OCI-LY3 (cell line): Measurements from ENCODE around the gene ESPN.

ENCODE experiments used
- H2AFZ ChIP-seq: fragments of 200-600, 300-600 bp; shearing (Covaris generic); 2 replicates; pipeline ENCODE4 v1.6.0; 2014; ENCODE audit warnings: antibody characterized with exemption, low read depth, low read length
- H3K27ac ChIP-seq: fragments of 200-600, 300-600 bp; sonication (generic); 2 replicates; pipeline ENCODE4 v1.5.1; 2014; ENCODE audit warnings: mild to moderate bottlenecking, low read length, moderate library complexity, mixed read lengths
- H3K27me3 ChIP-seq: fragments of 200-600, 300-600 bp; sonication (generic); 2 replicates; pipeline ENCODE4 v1.6.1; 2014; ENCODE audit warnings: low read depth, low read length, mixed read lengths
- H3K36me3 ChIP-seq: fragments of 200-600, 300-600 bp; sonication (generic); replicated peaks from 2 replicates; pipeline ENCODE3; 2014; ENCODE audit warnings: low read depth, low read length, mixed read lengths
- H3K4me1 ChIP-seq: fragments of 300-600, 200-600 bp; sonication (generic); 2 replicates; pipeline ENCODE4 v1.6.1; 2014; ENCODE audit warnings: low read length, mixed read lengths
- H3K4me2 ChIP-seq: fragments of 200-600, 300-600 bp; sonication (generic); 2 replicates; pipeline ENCODE4 v1.6.1; 2014; ENCODE audit warnings: low read length, mixed read lengths
- H3K4me3 ChIP-seq: fragments of 300-600, 200-600 bp; sonication (generic); 2 replicates; pipeline ENCODE4 v1.5.1; 2014; ENCODE audit warnings: antibody characterized with exemption, mild to moderate bottlenecking, low read length, moderate library complexity
- H3K79me2 ChIP-seq: fragments of 300-600, 200-600 bp; shearing (Covaris generic); 2 replicates; pipeline ENCODE4 v1.6.1; 2014; ENCODE audit warnings: mild to moderate bottlenecking, low read length, mixed read lengths
- H3K9ac ChIP-seq: fragments of 300-600, 200-600 bp; shearing (Covaris generic); 2 replicates; pipeline ENCODE4 v1.6.0; 2014; ENCODE audit warnings: mild to moderate bottlenecking, low read length, moderate library complexity
- H3K9me3 ChIP-seq: fragments of 200-600, 300-600 bp; shearing (Covaris generic); 2 replicates; pipeline ENCODE4 v1.6.1; 2014; ENCODE audit warnings: low read length, mixed read lengths; ENCODE audit not compliant: insufficient read depth
- H4K20me1 ChIP-seq: fragments of 200-600, 300-600 bp; sonication (generic); 2 replicates; pipeline ENCODE4 v1.6.1; 2016; ENCODE audit warnings: low read length, mixed read lengths; ENCODE audit not compliant: insufficient read depth
- CTCF ChIP-seq: fragments of 200-600, 300-600 bp; sonication (generic); IDR thresholded peaks from 2 replicates; pipeline ENCODE4 v1.5.1; 2014; ENCODE audit warnings: antibody characterized with exemption, low read length, low read depth
- EZH2phosphoT487 ChIP-seq: fragments of 200-600 bp; shearing (Covaris generic); IDR thresholded peaks from 2 replicates; pipeline ENCODE4 v1.6.1; 2018; ENCODE audit warnings: antibody characterized with exemption, mixed run types, low read depth

Gene ESPN

GRCh38 chr1:6499296-6499695 is 74.7 kb downstream of the ESPN start:
- no peak overlapping the region for H3K27ac ChIP-seq
- no peak overlapping the region for H3K4me3 ChIP-seq
- peaks cover 15% of the 10 kb centered on the region for H3K27me3 ChIP-seq
- H3K9ac ChIP-seq, result no peak overlapping the region
- no peaks in the 10 kb centered on the region for H3K79me2 ChIP-seq
- H3K9me3 ChIP-seq, result no peaks in the 10 kb centered on the region
- no peaks in the 10 kb centered on the region for H4K20me1 ChIP-seq
- no peak overlapping the region for H3K4me2 ChIP-seq
- TF ChIP-seq CTCF (no peak), EZH2phosphoT487 (no peak)
- no peak overlapping the region for H2AFZ ChIP-seq
- peaks cover 3% of the 10 kb centered on the region; the same call in 1 of the 2 replicates for H3K4me1 ChIP-seq
- H3K36me3 ChIP-seq, result no peaks in the 10 kb centered on the region

- Histone ChIP-seq H3K9ac (no peak overlapping the region), H3K79me2 (no peaks in the 10 kb centered on the region), H3K4me2 (no peak overlapping the region), H3K4me3 (no peak overlapping the region), H3K27me3 (peaks cover 15% of the 10 kb centered on the region), H3K36me3 (no peaks in the 10 kb centered on the region), H2AFZ (no peak overlapping the region), H4K20me1 (no peaks in the 10 kb centered on the region), H3K9me3 (no peaks in the 10 kb centered on the region), H3K27ac (no peak overlapping the region), H3K4me1 (peaks cover 3% of the 10 kb centered on the region; the same call in 1 of the 2 replicates)
- TF ChIP-seq EZH2phosphoT487 (no peak), CTCF (no peak)
Observed at GRCh38 chr1:6500544-6501278, 76.1 kb downstream of the ESPN start.

- H3K79me2 ChIP-seq, result no peaks in the 10 kb centered on the region
- peaks cover 3% of the 10 kb centered on the region; the same call in 1 of the 2 replicates for H3K4me1 ChIP-seq
- TF ChIP-seq EZH2phosphoT487 (no peak), CTCF (no peak)
- no peaks in the 10 kb centered on the region for H4K20me1 ChIP-seq
- no peak overlapping the region for H3K4me2 ChIP-seq
- peaks cover 10% of the 10 kb centered on the region for H3K27me3 ChIP-seq
- no peak overlapping the region for H2AFZ ChIP-seq
- H3K36me3 ChIP-seq, result no peaks in the 10 kb centered on the region
- no peak overlapping the region for H3K4me3 ChIP-seq
- H3K9ac ChIP-seq, result no peak overlapping the region
- no peaks in the 10 kb centered on the region for H3K9me3 ChIP-seq
- no peak overlapping the region for H3K27ac ChIP-seq
Observed at GRCh38 chr1:6501279-6501813, 76.8 kb downstream of the ESPN start.

- Histone ChIP-seq H3K36me3 (no peaks in the 10 kb centered on the region), H3K27me3 (0 out of 2 replicates have a peak, but pooled peaks cover 3% of the 10 kb centered on the region), H3K4me3 (no peak overlapping the region), H3K4me1 (no peaks in the 10 kb centered on the region), H4K20me1 (no peaks in the 10 kb centered on the region), H2AFZ (no peak overlapping the region), H3K9ac (no peak overlapping the region), H3K9me3 (no peaks in the 10 kb centered on the region), H3K27ac (no peak overlapping the region), H3K4me2 (no peak overlapping the region), H3K79me2 (no peaks in the 10 kb centered on the region)
- TF ChIP-seq CTCF, result no peak
- TF ChIP-seq EZH2phosphoT487, result no peak
Observed at GRCh38 chr1:6502000-6502891, 77.7 kb downstream of the ESPN start.
